ENCODE measurements around the gene ATP6V0D1.

DNA sequence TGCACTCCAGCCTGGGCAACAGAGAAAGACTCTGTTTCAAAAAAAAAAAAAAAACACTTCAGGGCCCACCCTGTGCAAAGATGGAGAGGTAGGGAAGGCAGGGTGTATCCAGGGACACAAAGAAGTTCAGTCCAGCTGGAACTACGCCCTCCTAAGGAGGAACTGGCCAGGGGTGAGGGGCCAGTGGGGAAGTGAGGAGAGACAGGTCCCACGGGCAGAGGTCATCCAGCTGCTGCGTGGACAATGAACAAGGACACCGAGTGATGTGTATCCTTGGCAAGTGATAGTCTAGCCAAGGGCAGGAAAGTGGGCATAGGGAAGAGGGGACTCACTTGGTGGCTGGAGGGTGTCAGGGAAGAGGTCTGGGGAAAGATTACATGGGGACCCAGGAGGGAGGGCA lies 38.3 kb upstream of the ATP6V0D1 start:
- TF ChIP-seq, protein P1, sequence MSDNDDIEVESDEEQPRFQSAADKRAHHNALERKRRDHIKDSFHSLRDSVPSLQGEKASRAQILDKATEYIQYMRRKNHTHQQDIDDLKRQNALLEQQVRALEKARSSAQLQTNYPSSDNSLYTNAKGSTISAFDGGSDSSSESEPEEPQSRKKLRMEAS (IDR thresholded peaks at IDR 0.05; ENCODE audit: low read depth) = no peak
- TF ChIP-seq, protein P2, sequence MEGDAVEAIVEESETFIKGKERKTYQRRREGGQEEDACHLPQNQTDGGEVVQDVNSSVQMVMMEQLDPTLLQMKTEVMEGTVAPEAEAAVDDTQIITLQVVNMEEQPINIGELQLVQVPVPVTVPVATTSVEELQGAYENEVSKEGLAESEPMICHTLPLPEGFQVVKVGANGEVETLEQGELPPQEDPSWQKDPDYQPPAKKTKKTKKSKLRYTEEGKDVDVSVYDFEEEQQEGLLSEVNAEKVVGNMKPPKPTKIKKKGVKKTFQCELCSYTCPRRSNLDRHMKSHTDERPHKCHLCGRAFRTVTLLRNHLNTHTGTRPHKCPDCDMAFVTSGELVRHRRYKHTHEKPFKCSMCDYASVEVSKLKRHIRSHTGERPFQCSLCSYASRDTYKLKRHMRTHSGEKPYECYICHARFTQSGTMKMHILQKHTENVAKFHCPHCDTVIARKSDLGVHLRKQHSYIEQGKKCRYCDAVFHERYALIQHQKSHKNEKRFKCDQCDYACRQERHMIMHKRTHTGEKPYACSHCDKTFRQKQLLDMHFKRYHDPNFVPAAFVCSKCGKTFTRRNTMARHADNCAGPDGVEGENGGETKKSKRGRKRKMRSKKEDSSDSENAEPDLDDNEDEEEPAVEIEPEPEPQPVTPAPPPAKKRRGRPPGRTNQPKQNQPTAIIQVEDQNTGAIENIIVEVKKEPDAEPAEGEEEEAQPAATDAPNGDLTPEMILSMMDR (IDR thresholded peaks at IDR 0.05) = no peak

Measured in SK-N-SH (cell line).